Activated CD4-positive, alpha-beta T cell treated with anti-CD3 and anti-CD28 coated beads, Interleukin-2, amount 50 U/mL, for 16 hours (primary cell): ENCODE results near the gene SEL1L.
"Not testable (repeated sequence)": the region's sequence is repeated elsewhere in the genome, so short reads cannot be mapped to it uniquely, and the experiment has no call there.

ENCODE experiments used
- DNase-seq: peaks from one replicate; pipeline ENCODE4 v3.0.0-alpha.2; 2020

Gene SEL1L

DNA sequence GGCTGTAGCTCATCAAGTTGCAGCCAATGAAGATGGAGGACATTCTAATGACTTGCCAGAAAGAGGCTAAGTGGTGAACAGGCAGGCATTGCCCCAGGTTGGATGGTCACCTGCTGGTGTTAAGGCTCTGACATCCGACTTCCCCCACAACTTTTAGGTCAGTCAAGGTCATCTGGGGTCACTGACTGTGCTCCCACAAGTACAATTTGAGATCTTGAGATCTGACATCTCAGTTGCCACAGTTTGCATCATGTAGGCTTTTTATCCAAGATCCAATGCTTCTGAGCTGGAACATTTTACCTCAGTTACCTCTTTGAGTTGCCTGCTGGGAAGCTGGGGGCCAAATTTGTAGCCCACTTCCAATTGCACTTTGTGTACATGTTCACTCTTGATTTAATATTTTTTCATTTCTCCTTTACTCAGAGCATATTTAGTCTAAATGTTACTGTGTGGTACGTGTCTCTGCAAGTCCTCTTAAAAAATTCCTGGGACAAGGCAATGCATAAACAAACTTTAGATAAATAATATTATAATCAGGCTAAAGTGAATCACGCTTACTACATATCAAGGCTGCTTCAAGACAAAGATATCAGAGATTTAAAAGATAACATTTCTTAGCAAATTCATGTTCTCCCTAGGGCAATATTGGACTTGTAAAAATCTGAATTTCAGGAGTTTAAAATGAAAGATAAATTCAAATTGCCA lies 61.4 kb downstream of the SEL1L start:
- no peak for DNase-seq

DNA sequence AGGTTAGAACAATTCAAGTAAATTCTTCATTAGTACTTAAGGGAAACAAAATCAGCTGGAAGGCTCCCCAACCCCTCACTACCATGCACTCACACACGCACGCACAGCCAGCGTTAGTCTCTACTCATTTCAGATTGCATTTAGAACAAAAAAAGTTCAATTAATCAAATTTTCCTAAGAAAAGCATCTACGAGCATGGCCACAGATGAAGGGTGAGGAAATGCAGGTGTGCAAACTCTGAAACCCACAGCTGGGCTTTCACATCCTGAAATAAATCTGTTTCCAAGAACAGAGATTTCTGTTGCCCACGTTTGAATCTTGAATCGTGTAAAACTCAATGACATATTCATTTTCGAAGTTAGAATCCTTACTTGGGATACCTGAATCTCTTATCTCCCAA lies 62.6 kb downstream of the SEL1L start:
- DNase-seq, result peak; percentile 74

DNA sequence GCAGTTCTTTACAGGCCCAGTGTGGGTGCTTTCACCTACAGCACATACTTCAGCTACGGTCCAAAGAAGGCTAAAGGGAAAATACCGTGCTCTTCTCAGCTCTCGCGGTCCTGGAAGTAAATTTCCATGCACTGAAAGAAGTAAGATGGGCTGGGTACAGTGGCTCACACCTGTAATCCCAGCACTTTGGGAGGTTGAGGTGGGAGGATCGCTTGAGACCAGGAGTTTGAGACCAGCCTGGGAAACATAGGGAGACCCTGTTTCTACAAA lies 63.2 kb downstream of the SEL1L start:
- DNase-seq, result not testable (repeated sequence)

DNA sequence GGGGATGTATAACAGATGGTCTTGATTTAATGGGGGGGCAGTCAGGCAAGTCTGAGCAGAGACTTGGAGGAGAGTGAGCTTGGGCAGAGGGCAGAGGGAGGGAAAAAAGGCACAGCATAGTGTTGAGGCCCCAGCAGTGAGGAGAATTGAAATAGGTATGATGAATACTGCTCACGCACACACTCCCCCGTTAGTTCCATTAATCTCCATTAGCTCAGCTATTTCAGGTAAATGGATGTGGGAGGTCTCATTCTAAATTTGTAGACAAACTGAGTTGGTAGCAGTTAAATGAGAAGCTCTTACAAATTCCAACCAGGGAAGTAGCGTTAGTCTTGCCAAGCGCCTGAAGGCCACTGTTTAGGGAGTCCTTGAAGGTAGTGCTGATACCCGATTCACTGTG lies 66.8 kb downstream of the SEL1L start:
- DNase-seq, result no peak

DNA sequence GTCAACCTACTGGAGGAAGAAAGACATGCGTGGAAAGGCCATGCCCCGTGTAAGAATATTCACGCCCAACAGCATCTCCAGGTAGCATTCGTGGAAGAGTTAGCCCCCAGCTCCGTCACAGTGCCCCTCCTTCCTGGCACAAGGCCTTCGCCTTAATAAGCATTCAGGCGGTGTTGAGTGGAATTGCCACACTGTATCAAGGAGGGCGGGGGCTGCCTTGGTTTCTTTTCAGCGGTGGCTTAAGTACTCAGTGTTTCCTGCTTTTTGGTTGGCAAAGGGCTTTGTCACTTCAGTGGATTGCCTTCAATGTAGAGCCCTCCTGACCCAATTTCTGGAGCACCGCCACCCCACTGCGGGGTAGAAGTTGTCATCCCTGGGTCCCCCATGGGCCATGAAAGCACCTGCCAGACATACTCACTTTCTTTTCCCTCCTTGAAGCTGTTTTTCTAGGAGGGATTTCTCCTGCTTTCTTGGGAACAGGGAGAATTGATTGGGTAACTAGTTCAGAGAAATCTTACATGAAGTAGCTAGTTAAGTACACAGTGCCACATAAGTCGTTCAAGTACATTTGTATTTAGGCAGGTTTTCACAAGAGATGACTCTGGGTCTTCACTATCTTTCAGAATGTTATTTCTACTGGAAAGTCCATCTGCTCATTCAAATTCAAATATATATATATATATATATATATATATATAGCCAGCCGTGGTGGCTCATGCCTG lies 68.0 kb downstream of the SEL1L start:
- no peak for DNase-seq

DNA sequence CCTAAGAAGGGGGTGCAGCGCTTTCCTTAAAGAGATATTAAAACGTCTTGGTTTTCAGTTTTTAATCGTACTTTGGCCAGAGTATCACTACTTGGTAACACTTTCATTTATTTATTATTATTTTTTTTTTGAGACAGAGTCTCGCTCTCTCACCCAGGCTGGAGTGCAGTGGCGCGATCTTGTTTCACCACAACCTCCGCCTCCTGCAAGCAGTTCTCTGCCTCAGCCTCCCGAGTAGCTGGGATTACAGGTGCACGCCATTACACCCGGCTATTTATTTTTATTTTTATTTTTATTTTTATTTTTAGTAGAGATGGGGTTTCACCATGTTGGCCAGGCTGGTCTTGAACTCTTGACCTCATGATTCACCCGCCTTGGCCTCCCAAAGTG lies 68.7 kb downstream of the SEL1L start:
- DNase-seq, result not testable (repeated sequence)

DNA sequence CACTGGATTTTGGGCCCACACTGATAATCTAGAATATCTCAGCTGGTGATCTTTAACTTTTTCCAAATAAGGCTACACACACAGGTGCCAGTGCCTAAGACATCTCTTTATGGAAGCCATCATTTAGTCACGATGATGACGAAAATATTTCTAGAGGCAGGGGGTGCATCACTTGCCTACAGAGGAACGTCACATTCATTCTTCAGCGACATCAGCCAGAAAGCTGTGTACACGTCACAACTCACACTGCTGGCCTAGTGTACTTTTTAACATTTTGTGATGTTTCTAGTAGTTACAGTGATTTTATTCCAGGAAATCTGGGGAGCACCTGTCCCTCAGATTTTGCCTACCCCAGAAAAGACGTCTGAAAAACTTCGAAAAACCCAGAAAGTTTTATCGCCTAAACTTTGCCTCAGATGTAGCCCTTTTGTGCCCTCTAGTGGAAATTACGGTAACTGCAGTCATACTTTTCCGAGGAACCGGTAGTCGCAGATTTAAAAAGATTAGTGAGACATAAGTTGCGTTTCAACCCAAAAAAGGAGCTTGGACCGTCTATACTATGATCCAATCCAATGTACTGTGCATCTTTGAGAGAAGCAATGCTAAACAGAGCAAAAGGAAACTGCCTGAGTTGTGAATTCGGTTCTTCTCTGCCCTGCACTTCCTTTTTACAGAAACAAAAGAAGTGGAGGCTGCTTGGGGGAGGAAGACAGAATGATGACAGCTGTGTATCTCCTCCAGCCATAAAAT lies 69.2 kb downstream of the SEL1L start:
- peak; percentile 80 for DNase-seq

DNA sequence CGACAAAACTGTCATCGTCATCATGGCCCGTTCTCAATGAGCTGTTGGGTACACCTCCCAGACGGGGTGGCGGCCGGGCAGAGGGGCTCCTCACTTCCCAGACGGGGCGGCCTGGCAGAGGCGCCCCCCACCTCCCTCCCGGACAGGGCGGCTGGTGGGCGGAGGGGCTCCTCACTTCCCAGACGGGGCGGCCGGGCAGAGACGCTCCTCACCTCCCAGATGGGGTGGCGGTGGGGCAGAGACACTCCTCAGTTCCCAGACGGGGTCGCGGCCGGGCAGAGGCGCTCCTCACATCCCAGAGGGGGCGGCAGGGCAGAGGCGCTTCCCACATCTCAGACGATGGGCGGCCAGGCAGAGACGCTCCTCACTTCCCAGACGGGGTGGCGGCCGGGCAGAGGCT lies 71.3 kb downstream of the SEL1L start:
- not testable (repeated sequence) for DNase-seq

DNA sequence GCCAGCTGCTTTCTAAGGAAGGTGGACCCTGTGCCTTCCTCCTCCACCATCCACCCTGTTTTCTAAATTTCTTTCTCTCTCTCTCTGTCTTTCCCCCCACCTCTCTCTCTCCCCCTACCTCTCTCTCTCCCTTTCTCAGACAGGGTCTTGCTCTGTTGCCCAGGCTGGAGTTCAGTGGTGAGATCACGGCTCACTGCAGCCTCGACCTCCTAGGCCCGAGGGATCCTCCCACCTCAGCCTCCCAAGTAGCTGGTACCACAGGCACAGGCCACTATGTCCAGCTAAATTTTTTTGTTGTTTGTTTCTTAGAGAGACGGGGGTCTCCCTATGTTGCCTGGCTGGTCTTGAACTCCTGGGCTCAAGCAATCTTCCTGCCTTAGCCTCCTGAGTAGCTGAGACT lies 73.7 kb downstream of the SEL1L start:
- DNase-seq, result no peak

DNA sequence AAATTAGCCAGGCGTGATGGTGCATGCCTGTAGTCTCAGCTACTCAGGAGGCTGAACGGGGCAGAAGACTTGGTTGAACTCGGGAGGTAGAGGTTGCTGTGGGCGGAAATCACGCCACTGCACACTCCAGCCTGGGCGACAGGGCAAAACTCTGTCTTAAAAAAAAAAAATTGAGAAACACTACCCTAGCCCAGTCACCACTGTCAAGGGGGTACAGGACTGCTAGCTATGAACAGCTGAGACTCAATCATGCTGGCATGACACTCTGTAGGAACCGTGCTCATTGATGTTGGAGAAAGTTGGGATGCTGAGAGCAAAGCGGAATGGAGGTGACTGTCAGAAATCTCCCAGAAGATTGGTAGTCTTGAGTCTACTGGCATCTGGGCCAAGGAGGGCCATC lies 75.3 kb downstream of the SEL1L start:
- DNase-seq, result no peak

DNA sequence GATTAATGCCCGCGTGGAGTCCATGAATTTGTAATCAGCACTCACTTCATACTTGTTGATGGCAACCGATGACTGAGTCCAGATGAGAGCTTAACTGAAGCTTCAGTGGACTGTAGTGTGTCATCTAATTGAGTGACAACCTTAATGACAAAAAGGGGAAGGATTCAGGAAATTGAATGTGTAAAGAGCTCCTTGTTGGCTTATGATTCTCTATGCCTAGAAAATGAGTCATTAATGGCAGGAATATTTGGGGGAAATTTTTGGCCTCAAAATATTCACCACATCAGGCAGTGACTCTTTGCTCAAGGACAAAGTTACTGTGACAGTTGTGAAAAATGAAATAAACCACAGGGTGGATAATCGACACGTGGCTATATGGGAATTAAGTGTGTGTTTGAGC lies 78.3 kb downstream of the SEL1L start:
- DNase-seq, result no peak

DNA sequence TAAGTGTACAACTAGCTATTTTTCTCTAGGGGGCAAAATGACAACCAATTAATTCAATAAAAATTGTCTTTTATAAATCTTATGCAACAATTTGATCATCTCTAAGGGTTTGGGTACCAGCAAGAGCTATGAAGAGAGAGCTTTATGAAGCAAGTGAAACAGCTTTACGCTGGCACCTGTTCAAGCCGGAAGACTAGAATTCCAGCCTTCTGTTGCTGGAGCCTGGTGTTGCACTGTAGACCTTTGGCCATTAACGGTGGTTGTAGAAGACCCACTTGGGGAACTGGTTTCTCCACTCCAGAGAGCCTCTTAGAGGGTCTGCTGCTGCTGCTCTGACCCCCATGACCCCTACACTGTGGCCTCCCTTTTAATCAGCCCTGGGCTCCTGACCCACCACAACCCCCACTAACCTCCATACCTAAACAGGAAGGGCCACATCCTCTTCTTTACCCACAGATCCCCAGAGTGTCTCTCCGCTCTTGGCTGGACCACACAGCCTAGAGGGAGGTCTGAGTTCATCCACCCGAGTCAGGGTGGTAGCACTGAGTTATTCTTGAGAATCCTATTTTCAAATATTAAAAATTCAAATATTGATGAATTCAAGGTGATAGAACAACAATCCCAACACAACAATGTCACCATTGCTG lies 79.0 kb downstream of the SEL1L start:
- no peak for DNase-seq

DNA sequence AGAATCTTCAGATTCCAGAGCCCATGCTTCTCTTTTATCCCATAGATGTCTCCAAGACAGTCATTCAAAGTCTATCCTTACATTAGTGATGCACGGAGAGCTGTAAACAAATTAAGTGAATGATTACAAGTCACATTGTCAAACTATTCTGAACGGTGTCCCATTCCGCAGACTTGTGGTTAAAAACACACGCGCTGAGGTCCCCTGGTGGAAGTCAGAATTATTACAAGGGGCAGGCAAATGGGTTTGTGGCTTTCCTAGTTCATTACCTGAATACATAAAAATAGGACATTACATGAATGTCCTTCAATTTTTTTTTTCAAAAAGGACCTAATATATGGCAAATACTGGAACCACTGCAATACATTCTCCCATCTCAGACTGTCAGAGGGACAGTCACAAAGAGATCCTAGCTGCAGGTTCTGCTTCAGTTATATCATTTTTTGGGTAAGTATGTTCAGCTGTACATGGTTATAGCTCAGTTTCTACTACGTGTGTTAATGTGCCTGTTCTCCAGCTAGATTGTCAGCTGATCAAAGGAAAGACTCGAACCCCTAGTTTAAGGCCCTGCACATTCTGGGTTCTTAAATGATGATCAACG lies 80.4 kb downstream of the SEL1L start:
- DNase-seq, result peak; percentile 58

DNA sequence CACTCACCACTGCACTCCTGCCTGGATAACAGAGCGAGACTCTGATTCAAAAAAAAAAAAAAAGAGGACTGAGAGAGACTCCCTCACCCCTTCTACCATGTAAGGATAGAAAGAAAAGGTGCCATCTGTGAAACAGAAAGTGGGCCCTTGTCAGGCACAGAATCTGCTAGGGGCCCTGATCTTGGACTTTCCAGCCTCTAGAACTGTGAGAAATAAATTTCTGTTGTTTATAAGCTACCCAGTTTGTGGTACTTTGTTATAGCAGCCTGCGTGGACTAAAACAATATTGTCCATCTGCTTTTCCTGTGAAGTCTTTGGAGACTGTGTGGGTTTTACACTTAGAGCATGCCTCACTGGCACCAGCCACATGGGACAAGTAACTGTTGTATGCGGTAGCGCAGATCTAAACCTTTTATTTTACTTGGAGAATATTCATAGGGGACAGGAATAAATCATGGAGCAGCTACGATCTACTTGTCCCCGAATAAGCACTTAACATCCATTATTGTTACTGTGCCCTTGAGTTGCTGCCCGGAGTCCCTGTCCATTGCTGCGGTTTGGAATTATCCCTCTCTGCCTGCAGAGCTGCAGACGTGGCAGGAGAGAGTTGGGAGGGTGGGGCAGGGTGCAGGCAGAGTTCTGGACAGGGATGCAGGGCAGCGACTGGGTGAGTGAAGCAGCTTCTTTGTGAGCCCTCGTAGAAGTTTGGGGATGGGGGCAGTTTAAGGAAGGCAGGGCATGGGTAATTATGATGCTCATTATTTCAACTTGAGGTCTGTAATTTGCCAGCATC lies 81.1 kb downstream of the SEL1L start:
- no peak for DNase-seq

DNA sequence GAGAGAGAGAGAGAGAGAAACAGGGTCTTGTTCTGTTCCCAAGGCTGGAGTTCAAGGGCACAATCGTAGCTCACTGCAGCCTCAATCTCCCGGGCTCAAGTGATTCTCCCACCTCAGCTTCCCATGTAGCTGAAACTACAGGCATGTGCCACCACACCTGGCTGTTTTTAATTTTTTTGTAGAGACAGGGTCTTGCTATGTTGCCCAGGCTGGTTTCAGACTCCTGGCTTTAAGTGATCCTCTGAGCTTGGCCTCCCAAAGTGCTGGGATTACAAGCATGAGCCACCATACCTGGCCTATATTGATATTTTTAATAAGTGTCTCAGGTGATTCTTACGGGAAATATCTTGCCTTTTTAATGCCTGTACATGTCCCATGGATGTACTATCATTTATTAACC lies 82.7 kb downstream of the SEL1L start:
- no peak for DNase-seq

DNA sequence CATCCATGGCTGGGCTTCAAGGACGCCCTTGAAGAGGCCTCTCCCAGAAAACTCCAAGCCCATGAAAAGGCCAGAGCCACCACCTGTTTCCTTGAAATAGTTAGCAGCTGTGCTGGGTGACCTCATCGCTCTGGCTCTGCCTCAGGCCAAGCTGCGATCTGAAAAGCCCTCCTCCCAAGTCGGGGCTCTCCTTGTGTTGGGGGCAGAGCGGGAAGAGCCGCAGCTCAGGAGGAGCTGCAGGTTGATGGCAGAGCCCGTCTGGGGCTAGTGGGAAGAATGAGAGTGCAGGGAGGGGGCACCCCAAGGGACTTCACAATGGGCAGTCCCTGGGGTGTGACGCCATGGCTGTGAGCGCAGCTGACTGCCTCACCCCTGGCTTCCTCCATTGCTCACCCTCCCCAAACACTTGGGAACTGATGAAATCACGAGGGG lies 83.5 kb downstream of the SEL1L start:
- DNase-seq, result no peak

DNA sequence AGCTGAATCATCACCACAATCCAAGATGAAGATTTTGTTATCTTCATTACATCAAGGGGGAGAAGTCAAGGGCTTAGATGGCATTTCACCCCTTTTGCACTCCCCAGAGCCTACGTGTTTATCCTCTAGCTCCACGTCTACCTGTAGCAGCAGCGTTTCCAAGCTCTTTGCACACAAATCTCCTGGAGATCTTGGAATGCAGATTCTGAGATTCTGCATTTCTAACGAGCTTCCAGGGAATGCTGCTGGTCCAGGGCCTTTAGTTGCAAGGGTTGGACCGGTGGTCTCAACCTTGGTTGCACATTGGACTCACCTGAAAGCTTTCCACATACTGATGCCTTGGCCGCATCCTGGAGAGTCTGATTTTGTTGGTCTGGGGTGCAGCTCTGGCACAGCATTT lies 84.1 kb downstream of the SEL1L start:
- no peak for DNase-seq

DNA sequence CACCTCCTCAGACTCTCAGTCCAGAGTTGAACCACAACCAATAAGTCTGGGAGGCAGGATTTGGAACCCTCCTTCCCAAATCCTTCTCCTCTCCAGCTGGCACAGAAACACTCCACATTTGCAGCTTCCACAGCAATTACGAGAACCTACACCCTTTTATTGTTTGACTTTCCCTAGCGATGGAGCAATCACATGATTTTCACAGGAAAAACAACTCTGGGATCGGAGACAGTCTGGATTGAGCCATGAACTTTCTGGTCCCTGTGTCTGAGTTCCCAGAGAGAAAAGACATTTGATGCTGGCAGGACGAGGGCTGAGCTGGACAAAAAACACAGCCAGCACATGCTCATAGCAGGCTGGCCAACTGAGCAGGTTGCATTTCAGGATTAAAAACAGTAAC lies 84.5 kb downstream of the SEL1L start:
- DNase-seq, result no peak

DNA sequence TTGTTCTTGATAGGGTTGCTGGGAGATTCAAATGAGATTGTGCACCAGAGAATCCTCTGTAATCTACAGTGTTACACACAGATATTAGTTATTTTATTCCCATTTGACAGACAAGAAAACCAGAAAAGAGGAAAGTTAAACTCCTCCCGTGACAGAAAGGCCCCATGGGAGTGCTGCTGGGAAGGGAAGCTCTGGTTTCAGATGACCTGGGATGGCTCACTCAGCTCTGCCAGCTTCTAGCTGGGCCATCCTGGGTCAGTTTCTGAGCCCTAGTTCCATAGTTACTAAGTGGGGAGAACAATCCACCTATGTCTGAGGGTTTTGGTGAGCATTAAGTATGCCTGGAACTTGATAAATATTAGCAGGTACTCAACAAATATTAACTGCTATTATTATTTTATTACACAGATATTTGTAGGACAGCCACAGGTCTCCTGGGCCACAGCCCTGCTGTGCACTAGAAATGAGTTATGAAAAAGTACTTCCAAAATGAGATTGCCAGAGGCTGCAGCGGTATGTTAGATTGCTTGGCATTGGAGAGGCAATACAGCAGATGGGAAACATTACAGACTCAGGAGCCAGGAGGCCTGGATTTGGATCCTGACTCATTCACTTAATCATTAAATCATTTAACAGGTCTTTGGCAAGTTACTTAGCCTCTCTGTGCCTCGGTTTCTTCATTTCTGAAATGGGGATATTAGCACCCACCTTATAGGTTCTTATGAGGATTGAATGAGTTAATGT lies 86.5 kb downstream of the SEL1L start:
- no peak for DNase-seq

DNA sequence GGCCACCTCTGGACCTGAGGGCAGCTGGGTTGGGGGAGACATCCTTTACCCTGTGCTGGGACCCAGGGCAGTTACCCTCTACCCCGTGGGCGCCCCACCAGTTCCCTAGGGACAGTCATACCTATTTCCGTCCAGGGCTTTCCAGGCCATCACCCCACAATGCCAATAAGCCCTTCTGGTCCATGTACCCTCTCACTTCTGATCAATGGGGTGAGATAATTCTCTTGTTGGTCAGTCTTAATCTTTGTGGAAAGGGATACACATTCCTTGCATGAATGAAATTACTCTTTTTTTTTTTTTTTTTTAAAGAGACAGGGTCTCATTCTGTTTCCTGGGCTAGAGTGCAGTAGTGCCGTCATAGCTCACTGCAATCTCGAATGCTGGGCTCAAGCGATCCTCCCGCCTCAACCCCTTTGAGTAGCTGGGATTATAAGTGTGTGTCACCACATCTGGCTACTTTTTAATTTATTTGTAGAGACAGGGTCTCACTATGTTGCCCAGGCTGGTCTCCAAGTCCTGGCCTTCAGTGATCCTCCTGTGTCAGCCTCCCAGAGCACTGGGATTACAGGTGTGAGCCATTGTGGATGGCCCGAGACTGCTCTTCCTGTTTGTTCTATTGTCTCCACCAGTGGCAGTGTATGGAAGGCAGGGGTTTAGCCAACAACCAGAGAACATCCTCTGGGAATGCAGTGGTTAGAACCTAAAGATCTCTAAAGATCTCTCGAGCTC lies 87.2 kb downstream of the SEL1L start:
- DNase-seq, result no peak

DNA sequence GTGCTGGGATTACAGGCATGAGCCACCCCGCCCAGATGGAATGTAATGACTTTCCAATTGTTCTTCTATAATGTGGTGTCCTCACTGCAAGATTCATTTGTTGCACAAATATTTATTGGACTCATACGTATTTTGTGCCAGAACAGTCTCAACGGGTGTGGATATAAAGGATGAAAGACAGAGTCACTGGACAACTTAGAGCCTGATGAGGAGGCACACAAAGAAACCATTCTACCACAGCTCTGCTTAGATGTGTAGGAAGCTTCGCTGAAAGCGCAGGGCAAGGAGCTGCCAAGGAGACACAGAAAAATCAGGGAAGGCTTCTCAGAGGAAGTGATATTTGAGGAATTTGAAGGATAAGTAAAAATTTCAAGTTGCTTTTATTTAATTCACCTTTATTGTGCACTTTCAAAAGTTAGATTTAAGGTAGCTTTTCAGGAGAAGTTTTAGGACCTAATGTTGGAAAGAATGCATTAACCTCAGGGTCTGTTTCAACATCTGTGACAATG lies 92.0 kb downstream of the SEL1L start:
- no peak for DNase-seq
